Coronary artery (tissue), 2 donors: Measurements from ENCODE around the gene MGRN1.

Experiments used
- DNase-seq: peaks from one replicate; pipeline ENCODE4 v3.0.0-alpha.2; 2017; ENCODE audit warnings: low spot score
- H3K27ac ChIP-seq, 2 donors: fragments of 200-600 bp; sonication (generic); one replicate each; pipeline ENCODE4 v1.5.1; 2016 to 2019
- H3K4me3 ChIP-seq: fragments of 200-600 bp; sonication (generic); 2 replicates; pipeline ENCODE4 v1.5.1; 2016; ENCODE audit warnings: mild to moderate bottlenecking, moderate library complexity
- TF ChIP-seq, protein P1 (sequence below): fragments of 200-600 bp; sonication (generic); IDR thresholded peaks from one replicate; pipeline ENCODE4 v1.5.1; 2019; ENCODE audit warnings: antibody characterized with exemption

MGRN1 gene

DNA sequence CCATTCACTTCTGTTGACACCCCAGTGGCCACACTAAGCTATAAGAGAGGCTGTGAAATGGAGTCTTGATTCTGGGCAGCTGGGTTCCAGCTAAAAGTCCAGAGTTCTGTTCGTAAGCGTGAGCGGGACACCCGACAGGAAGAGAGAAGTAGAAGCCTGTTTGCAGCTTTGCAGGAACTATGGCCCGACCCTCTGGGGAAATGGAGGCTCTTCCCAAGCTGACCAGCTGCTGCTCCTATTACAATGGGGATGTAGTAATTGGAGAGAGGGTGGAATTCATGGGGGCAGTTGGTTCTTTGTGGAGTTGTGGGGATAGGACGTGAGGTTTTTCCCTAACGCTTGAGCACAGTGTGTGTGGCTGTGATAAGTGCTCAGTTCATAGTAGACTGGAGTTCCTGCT, 38.3 kb upstream of the MGRN1 start:
- TF ChIP-seq, protein P1, sequence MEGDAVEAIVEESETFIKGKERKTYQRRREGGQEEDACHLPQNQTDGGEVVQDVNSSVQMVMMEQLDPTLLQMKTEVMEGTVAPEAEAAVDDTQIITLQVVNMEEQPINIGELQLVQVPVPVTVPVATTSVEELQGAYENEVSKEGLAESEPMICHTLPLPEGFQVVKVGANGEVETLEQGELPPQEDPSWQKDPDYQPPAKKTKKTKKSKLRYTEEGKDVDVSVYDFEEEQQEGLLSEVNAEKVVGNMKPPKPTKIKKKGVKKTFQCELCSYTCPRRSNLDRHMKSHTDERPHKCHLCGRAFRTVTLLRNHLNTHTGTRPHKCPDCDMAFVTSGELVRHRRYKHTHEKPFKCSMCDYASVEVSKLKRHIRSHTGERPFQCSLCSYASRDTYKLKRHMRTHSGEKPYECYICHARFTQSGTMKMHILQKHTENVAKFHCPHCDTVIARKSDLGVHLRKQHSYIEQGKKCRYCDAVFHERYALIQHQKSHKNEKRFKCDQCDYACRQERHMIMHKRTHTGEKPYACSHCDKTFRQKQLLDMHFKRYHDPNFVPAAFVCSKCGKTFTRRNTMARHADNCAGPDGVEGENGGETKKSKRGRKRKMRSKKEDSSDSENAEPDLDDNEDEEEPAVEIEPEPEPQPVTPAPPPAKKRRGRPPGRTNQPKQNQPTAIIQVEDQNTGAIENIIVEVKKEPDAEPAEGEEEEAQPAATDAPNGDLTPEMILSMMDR = no peak
- no peak overlapping the region for H3K27ac ChIP-seq
- no peak for DNase-seq
- no peak overlapping the region for H3K4me3 ChIP-seq

DNA sequence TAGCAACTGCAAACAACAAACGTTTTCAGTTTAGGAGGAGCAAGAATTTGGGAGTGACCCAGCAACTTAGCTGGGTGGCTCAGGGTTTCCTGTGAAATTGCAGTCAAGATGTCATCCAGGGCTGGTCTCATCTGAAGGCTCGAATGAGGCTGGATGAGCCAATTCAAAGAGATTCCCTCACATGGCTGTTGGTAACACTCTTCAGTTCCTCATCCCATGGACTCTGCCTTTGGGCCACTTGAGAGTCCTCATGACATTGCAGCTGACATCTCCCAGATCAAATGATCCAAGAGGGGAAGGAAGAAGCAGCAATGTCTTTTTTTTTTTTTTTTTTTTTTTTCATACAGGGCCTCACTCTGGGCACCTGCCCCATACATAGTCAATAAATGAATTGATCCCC, 36.2 kb upstream of the MGRN1 start:
- Histone ChIP-seq H3K4me3 (no peak overlapping the region), H3K27ac (no peak overlapping the region)
- DNase-seq = no peak
- TF ChIP-seq, protein P1 = no peak

DNA sequence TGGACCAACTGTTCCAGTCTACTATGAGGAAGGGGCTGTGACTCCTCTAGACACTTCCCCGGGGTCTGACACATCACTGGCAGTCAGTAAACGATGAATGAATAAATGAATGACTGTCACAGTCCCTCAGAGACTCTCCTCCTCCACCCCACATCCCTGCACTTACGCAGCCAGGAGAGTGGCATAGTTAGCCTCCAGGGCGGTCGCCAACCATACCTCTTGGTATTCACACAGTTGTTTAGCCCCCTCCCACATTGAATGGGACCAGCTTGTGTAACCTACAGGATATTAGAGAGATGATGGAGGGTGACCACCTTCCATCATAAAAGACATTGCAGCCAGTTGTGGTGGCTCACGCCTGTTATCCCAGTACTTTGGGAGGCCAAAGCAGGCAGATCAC, 35.7 kb upstream of the MGRN1 start:
- Histone ChIP-seq H3K4me3 (no peak overlapping the region), H3K27ac (no peak overlapping the region)
- no peak for DNase-seq
- TF ChIP-seq, protein P1 = no peak

DNA sequence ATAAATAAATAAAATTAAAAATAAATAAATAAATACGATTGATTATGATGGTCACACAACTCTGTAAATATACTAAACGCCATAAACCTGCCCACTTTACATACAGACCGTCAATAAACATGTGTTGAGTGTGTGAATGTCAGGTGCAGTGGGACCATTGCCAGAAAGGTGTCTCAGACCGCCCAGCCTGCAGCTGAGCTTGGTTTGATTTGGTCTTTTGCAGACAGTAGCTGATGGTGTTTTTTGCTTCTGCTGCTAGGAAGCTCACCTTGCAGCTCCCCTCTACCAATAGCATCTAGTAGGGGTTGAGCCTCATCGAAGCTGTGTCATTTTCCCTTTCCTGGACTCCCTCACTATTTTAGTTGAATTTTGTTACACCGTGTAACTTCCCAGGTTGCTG, 33.4 kb upstream of the MGRN1 start:
- Histone ChIP-seq H3K4me3 (no peak overlapping the region), H3K27ac (no peak overlapping the region)
- TF ChIP-seq, protein P1 = no peak
- DNase-seq = no peak

DNA sequence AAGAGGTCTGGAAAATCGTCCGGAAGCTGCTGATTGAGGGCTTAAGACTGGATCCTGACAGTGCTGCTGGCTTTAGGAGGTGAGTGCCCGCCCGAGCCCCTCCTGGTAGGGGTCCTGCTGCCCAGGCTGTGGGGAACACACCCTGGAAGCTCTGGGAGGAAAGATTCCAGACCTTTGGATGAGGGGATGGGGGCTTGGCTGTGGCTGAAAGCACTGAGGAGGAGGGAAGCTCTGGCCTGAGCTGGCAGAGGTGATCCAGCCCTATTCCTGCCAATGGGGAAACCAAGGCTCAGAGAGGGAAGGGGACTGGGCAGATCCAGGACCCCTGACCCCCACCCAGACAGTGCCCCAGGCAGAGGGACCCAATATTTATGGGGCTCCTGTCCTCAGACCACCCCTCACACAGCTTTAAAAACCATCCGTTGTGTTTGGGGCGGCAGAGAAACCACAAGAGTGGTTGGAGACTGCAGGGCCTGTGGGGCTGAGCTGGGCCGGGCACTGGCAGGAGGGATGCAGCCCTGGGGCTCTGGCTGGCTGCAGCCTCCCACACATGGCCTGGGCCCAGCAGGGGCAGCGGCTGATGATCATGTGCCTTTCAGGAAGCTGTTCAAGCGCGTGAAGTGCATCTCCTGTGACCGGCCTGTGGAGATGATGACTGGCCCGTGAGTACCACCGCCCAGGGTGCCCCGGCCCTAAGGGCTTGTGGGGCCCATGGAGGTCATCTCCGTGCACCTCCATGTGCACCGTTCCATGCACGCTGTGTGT, 32.7 kb upstream of the MGRN1 start:
- Histone ChIP-seq H3K27ac (no peak overlapping the region), H3K4me3 (no peak overlapping the region)
- DNase-seq = no peak
- TF ChIP-seq, protein P1 = no peak

DNA sequence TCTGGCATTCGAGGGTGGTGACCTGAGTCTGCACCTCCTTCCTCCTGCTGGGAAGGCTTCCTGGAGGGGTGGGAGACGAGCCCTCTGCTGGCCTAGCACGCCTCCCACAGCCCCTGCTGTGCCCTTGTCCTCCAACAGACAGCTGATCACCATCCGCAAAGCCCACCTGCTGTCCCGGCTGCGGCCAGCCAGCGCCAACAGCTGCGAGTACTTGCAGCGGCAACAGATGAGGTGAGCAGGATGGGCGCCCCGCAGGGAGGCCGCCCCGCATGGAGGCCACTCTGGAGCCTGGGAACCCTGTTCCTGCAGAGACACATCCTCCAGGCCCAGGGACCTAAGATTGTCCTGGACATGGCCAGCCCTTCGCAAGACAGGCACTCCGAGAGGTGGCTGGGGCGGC, 31.5 kb upstream of the MGRN1 start:
- DNase-seq = no peak
- Histone ChIP-seq H3K27ac (no peak overlapping the region), H3K4me3 (no peak overlapping the region)
- TF ChIP-seq, protein P1 = no peak
